GM12872 (cell line): ENCODE data around the gene ZSWIM6.

Experiments used
- TF ChIP-seq, protein P1 (sequence below): IDR thresholded peaks from 3 replicates; pipeline ENCODE4 v1.5.1; 2011; ENCODE audit warnings: low read depth, mild to moderate bottlenecking, low read length, moderate library complexity; ENCODE audit not compliant: insufficient read depth

Gene ZSWIM6

DNA sequence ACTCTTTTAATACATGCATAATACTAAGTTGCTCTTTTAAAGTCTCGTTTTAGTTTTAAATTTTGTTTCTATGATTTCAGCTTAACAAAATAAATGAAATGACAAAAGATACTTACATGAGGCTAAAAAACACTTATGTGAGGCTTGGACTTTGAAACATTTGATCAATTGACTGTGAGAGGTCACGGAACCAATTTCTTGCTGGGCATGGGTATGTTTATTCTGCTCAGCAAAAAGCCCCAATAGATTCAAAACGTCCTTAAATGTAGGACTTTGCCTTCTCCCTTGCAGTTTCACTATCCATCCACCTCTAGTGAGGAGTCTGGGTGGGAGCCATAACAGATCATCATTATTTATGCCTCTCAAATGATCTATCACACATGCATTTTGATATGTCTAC lies 191.9 kb downstream of the ZSWIM6 start:
- TF ChIP-seq, protein P1, sequence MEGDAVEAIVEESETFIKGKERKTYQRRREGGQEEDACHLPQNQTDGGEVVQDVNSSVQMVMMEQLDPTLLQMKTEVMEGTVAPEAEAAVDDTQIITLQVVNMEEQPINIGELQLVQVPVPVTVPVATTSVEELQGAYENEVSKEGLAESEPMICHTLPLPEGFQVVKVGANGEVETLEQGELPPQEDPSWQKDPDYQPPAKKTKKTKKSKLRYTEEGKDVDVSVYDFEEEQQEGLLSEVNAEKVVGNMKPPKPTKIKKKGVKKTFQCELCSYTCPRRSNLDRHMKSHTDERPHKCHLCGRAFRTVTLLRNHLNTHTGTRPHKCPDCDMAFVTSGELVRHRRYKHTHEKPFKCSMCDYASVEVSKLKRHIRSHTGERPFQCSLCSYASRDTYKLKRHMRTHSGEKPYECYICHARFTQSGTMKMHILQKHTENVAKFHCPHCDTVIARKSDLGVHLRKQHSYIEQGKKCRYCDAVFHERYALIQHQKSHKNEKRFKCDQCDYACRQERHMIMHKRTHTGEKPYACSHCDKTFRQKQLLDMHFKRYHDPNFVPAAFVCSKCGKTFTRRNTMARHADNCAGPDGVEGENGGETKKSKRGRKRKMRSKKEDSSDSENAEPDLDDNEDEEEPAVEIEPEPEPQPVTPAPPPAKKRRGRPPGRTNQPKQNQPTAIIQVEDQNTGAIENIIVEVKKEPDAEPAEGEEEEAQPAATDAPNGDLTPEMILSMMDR = no peak

DNA sequence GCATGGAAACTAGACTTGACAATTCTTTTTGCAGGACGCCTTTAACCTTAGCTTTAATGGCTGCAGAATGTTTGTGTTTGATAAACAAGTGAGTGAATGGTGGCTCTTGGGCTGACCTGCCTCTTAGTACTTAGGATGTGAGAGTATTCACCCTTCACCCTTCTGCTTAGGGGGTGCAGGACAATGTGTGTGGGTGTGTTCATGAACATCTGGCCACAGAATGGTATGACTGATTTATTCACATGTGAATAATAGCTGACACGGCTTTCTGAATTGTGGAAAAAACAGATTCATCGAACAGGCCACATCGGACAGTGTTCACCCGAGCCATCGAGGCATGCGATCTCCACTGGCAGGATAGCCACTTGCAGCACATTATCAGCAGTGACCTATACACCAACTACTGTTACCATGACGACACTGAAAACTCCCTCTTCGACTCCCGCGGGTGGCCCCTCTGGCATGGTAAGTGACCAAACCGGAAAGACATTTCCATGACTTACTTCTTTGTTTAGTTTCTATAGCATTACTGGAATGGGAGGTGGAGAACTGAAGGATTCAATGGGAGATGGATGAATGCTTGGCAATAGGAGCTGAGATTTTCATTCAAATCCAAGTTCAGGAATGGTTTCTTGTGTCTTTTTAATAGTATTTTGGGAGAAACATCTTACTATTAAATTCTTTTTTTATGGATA lies 193.6 kb downstream of the ZSWIM6 start:
- TF ChIP-seq, protein P1 = no peak

DNA sequence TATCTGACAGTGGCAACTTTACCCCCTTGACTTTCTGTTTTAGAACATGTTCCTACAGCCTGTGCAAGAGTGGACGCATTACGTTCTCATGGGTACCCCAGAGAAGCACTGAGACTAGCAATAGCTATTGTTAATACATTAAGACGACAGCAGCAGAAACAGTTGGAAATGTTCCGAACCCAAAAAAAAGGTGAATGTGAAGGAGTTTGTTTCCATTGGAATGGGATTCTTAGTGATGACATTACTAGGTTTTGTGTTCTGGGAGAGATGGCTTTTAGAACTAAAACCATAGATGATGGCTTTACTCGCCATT lies 194.1 kb downstream of the ZSWIM6 start:
- TF ChIP-seq, protein P1 = no peak

DNA sequence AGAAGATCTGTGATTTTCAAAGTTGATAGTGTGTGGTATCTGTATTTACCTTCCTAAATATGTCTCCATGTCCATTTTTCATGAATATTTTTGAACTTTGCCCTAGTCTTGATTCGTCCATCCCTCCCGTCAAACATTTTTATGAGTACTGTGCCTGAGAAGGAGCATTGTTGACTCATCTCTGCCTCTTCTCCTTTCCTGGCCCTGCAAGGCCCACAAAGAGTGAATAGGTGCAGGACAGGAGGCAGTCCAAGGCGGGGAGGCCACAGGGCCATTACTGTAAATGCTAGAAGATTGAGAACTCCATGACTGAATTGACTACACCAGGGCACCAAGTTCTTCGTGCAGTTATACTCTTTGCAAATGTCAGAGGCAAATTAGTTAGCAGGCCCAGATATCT lies 200.9 kb downstream of the ZSWIM6 start:
- TF ChIP-seq, protein P1 = no peak

DNA sequence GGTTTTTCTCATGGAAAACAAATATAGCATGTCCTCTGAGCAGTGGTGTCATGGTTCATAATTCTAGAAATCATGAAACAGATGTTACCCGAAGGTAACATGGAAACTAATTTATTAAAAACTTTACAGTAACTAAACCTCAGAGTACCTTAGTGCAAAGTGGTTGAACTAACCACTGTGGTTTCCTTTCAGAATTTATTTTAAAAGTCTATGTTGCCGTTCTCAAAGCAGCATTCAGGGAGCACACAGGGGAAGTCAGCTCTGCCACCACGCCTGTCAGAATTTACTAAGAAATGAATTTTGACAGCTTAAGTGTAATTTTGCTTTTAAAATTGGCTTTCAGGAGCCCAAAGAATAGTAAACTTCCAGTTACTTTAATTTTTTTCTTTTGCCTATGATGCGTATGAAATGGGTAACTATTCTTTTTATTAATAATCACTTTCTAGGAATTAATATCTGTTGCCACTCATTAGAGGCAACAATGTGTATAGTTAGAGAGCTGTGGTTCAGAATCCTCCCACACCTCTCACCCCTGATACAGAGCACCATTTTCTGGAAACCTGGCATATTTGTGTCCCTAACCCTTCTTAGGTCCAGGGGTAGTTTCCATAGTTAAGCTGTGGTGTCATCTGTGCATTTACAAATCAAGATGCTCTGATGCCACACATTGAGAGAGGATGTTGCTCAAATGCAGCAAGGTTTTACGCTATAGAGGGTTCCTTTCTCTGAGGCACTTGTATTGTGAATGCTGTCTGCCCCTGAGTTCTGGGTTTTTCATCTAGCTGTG lies 202.6 kb downstream of the ZSWIM6 start:
- TF ChIP-seq, protein P1 = no peak

DNA sequence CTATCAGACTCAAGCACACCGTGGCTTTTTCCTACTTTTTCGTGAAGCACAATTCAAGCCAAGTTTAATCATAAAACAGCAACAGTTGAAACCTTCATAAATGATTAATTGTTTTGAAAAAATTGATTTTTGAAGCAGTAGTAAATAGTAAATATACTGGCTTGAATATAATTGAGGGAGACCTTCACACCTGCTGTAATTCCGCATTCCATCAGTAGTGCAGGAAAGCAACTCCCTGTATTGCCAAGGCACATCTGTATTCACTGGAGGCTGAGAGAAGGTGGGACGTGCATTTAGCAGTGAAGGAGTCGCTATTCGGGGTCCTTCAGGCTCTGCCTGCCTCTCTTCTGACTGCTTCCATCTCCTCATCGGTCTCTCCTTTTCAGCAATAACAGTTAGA lies 203.8 kb downstream of the ZSWIM6 start:
- TF ChIP-seq, protein P1 = no peak

DNA sequence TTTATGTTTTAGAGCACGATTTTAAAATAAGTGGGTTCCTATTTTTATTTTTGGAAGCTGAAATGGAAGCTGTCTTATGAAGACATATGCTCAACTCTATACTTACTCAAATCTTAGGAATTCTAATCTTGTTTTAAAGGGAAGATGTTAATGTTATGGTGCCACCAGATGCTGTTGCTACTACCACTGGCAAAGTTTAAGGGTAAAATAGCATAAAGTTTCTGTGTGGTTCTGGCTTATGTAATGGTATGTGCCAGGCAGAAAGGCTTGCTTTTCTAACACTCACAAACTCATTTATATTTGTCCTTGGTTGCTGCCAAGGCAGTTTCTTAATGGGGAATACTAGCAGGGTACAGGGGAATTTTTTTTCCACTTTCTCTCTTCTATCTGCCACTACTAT lies 204.9 kb downstream of the ZSWIM6 start:
- TF ChIP-seq, protein P1 = no peak
